GM11168 (cell line): Measurements from ENCODE around the gene PHF2.

Experiments
- in situ Hi-C: fragments of 300-500 bp; cut with MboI; formaldehyde crosslinking; loops from one replicate; pipeline ENCODE4 v1.12.0; 2022; ENCODE audit warnings: low sequenced_read_pairs; ENCODE audit not compliant: unreplicated experiment

The PHF2 gene

DNA sequence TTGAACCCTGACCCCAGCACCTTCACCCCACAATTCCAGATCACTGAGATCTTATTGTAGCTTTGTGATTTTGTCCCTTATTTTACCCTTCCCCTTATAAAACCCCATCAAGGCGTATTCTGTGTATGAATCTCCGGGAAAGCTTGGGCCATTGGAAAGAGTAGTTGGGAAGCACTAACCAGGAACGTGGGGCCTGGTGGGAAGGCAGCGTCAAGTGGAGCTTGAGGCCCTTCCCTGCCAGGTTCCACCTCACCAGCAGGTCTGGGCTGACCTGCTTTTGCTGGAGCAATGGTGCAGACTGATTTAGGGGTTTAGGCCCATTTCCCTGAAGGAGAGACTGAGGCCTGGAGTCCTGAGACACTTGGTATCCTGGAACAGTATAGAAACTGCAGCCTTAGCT is 9.3 kb downstream of the PHF2 start:
- in situ Hi-C loops = no loop called here

DNA sequence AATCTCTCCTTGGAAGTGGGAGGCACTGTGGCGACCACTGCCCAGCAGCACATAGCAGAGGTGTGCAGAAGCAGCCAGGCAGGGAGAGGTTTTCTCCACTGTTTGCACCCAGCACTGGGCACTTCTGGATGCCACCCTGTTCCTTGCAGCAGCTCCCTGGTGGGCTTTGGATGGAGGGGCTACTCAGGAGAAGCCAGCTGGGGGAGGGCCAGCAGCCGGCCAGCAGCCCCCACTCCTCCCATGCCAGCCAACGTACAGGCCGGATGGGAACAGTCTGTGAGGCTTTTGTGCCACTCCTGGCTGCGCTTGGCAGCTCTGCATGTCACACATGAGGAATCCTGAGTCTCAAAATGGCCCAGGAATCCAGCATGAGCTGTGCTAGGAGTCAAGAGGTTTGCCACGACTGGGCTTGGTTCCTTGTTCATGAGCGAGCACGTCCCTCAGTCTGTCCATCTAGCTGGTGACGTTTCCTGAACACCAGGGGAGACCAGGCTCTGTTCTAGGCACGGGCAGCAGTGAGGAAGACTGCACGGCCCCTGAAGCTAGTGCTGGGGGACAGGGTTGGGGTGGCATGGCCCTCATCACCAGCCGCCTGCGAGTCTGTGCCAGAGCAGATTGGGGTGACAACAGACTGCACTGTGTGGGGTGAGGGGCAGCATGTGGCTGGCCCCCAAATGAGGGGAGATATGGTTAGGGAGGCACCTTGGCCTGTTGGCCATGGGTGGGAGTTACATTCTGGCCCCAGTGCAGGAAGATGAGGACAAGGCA is 10.1 kb downstream of the PHF2 start:
- in situ Hi-C loops = no loop called here

DNA sequence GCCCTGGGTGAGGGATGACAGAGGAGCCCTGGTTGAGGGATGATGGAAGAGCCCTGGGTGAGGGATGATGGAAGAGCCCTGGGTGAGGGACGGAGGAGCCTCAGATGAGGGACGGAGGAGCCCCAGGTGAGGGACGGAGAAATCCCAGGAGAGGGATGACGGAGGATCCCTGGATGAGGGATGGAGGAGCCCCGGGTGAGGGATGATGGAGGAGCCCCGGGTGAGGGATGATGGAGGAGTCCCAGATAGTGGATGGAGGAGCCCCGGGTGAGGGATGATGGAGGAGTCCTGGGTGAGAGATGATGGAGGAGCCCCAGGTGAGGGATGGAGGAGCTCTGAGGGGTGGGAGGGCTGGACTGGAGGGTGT is 10.9 kb downstream of the PHF2 start:
- in situ Hi-C loops = no loop called here

DNA sequence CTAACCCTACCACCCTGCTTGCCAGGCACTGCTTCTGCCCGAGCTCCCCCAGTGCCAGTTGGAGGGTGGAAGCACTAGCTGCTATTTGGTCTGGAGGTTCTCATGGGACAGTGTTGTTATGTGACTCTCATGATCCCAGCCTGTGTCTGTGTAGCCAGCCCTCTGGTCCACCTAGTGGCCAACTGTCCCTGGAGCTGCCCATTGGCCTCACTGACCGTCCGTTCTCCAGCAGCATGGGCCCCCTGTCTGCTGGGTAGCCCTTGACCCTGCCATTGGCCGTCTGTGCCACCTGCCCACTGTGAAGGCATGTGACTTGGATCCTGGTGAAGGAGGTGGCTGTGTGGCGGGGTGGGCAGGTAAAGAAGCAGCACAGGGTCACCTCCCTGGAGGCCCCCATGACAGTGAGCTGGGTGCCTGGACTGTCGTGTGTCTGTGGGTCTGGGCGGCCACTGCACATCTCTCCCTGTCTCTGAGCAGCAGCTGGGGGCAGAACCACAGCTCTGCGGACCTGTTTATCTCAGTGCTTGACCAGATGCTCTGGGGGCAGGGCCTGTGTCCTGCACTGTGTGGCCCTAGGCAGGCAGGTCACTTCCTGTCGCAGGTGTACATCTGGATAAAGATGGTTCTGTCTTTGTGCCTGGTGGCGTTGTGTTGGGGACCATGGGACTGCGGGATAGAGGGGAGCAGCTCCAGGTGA is 11.4 kb downstream of the PHF2 start:
- in situ Hi-C loops = no loop called here

DNA sequence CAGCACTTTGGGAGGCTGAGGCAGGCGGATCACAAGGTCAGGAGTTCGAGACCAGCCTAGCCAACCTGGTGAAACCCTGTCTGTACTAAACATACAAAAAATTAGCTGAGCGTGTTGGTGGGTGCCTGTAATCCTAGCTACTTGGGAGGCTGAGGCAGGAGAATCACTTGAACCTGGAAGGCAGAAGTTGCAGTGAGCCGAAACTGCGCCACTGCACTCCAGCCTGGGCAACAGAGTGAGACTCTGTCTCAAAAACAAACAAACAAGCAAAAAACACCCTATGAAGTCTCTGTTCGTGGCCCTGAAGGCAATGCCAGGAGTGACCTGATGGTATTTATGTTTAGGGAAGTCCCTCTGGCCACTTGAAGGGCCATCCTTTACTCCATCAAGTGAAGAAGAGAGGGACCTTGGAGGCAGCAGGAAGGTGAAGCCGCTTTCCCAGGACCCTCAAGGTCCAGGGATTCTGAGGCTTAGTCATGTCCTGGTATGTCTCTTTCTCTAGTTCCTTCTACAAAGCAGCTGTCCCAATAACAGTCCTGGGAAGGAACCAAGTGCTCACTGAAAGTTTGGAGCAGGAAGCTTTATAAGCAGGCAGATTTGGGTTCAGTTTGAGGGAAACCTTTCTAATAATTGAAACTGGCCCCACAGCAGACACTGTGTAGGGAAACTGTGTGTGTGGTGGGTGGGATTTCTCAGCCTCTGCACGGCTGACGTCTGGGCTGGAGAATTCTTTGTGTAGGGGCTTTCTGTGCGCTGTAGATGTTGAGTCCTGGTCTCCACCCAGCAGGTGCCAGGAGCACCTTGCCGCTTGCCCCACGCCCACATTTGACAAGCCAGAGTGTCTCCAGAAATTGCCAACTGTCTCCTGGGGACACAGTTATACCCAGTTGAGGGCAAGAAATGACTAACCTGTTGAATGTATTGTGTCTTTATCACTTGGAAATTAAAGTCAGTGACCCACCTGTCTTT is 12.5 kb downstream of the PHF2 start:
- in situ Hi-C loops = no loop called here

DNA sequence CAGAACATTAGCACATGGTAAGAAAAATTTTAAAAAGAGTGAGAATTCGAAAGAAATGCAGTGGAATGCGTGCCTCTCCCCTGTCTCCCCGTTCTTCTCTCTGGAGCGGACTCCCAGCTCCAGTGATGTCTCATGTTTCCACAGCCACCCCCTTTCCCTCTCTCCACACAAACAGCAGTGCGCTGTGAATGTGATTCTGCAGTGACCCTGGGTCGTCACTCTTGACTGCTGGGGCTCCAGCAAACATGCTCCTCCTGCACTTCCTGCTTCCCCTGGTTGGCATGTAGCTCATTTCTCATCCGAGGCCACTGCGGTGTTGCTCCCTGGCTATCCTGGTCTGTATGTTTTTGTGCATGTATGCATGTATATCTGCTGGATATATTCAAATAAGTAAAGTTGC is 13.3 kb downstream of the PHF2 start:
- in situ Hi-C loops = no loop called here

DNA sequence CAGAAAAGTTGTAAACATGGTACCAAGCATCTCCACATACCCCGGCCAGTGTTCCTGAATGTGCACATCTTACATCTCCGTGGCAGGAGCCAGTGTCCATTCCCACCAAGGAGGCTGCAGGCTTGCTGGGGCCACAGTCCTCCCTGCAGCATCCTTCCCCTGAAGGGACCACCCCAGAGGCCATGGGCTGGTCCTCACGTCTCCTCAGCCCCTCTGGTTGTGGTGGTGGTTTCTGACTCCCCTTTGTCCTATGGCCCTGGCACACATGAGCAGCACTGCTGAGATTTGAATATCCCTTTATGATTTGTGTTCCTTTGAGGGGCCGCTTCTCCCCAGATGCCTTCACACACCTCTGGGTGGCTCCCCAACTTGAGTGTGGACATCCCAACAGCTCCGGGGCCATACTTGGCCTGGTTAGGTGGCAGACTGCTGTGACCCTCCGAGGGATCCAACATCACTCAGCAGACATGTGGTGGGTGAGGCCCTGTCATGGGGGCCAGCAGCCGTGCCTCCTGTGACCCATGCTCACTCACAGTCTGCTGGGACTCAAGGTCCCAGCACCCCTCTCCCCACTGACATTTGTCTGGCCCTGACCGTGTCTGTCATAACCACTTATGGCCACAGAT is 14.3 kb downstream of the PHF2 start:
- in situ Hi-C loops = no loop called here

DNA sequence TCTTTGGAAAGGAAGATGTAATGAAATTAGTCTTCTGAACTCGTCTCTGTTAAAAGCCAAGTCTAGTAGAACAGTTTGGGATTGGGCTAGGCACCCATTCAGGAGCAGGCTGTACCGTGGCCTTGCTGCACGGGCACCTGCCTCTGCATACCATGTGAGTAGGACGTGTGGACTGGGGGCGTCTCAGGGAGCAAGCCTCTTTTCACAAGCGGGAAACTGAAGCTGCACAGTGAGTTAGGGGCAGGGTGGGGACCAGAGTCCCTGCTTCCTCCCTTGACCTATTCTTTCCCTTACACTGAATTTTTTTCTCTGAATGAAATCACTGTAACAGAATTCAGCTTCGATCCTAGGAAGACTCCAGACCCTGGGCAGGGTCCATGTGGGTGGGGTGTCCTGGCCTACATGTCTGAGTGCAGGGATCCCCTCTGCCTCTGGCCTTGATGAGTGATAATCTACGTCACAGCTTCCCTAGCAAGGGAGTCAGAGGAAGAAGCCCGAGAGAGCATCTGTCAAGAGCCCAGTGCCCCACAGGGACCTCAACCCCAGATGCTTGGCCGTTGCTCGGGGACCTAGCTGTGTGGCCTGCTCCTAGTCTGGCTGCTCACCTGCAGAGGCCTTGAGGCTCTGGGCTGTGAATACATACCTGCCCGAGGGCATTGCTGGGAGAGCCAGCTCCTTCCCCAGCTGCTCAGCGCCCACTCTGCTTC is 15.1 kb downstream of the PHF2 start:
- in situ Hi-C loops = no loop called here

DNA sequence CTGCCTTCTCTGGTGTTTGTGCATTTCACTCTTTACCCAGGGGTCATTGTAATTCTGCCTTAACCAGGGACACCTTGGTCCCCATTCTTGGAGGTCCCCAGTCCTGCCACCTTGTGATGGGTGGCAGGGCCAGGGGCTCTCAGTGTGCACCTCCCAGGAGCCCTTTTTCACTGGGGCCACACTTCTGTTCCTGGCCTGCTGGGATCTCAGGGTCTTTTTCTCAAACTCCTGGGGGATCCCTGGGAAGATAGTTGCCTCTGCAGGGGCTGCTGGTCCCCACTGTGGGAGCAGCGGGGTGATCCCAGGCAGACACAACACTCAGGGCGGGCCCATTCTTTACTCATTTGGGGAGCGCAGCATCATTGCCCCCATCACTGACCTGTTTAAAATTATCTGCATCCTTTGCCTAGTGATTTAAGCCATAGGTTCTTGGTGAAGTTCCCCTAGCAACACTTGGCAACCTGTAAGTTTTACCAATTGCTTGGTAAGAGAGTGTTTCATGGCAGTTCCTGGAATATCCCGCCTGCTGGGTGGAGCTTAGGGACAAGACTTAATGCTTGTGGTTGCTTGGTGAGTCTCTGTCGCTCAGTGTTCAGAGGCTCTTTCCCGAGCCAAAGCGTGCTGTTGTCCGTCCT is 15.7 kb downstream of the PHF2 start:
- in situ Hi-C loops = no loop called here

DNA sequence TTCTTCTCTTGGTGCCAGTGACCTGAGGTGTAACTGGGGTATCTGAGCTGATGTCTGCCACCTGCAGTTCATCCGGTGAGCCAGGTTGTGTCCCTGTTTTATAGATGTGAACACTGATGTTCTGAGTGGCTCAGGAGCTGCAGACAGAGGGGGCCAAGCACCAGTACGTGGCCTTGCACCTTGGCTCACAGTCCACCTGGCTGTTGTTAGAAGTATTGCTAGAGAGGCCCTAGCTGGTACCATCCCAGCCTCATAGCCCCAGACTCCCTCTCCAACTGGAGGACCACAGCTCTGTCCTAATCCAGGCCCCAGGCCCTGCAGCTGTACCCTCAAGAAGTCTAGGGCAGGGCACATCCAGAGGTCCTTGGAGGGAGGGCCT is 16.2 kb downstream of the PHF2 start:
- in situ Hi-C loops = no loop called here

DNA sequence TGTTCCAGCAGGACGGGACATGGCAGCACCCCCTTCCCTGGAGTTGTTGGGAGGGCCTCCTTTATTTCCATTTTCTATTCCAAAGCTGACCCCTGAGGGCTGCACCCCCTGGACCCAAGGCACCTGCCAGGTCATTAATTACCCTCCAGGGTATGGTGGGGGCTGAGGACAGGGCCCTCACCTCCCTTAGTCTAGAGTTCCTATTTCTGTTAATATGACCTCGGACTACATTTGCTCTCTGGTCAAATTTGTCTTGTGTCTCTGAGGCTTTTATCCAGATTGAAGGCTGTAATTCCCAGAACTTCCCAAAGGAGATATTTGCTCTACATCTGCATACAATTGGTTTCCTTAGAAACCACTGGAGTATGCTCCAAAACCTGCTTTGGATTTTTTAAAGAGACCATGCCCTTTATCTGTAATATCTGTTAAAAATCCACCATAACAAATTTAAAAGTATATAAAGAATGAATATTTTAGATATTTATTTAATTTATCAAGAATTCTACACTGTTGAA is 16.8 kb downstream of the PHF2 start:
- in situ Hi-C loops = no loop called here

DNA sequence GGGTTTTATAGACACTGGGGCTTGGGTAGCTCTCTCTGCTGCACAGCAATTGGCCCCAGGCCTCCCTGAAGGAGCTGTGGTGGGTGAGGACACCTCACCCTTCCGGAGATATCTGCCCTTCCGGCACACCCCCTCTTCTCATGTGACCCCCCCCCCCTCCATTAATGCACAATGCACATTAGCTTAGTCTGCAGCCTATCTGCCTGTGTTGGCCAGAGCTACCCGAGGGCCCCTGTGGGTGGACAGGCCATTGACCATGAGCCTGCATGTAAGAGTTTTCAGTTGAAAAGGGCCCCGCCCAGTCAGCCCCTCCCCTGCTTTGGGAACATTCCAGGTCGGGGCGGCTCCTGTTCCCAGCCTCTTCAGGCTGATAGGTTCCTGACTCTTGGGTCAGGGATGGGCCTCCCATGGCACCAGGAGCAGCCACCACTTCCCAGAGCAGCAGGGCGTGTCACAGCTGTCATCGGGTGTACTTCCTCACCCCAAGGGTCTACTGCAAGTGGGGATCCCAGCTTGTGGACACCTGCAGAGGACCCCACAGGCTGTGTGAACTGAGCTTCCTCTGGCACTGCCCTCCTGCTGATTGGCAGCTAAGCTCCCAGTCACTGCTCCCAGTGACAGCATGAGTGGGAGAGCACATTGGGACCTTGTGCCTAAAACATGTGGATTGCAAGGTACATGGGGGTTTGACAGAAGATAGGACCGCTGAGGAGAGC is 17.8 kb downstream of the PHF2 start:
- in situ Hi-C loops = no loop called here

DNA sequence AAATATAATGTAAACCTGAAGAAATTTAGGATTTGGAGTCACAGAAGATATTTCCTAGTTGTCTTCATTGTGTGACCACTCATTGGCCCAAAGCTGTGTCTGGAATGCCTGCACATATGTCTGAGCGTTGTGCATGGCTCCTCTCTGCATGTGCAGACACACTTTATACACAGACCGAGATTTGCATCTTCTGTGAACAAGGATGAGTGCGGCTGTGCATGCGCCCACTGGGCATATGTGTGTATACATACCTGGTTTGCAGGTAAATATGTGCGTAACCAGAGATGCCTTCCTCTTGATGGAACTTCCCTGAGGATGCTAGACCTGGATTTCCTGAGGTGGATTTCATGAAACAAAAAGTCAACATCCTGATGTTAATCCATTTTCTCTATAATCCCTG is 19.1 kb downstream of the PHF2 start:
- in situ Hi-C loops = no loop called here

DNA sequence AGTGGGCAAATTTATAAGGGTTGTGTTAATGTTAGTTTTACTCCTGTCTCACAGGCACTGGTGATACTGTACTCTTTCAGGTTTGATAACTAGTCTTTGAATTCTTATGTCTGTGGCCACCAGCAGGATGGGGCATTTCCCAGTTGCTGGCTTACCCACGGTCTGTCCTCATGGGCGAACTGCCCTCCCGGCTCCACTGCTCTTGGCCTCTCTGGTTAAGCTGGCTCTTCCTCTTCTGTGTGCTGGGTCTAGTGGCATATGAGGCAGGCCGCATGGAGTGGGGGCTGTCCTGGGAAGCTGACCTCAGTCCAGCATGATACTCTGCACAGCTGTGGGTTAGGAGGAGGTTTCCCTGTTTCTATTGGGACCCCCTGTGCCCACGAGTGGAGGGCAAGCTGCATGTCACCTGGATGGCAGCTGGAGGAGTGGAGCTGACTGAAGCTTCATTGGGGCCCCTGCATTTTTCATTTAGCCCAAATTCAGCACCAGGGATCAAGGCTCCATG is 19.5 kb downstream of the PHF2 start:
- in situ Hi-C loops = no loop called here

DNA sequence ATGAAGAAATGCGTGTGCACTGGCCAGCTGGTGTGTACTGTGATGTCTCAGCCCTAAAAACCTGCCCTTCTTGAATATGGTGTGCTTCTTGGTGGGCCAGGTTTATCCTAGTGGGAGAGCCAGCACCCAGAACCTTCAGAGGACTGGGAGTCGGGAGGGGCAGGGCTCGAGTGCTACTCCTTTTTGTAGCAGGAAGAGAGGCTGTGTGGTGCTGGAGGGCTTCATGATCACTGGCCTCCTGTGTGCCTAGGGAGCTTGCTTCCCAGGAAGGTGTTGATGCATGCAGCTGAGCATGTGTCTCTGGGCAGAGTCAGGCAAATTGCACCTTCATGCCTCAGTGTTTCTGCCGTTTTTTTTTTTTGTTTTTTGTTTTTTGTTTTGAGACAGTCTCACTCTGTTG is 20.0 kb downstream of the PHF2 start:
- in situ Hi-C loops = no loop called here

DNA sequence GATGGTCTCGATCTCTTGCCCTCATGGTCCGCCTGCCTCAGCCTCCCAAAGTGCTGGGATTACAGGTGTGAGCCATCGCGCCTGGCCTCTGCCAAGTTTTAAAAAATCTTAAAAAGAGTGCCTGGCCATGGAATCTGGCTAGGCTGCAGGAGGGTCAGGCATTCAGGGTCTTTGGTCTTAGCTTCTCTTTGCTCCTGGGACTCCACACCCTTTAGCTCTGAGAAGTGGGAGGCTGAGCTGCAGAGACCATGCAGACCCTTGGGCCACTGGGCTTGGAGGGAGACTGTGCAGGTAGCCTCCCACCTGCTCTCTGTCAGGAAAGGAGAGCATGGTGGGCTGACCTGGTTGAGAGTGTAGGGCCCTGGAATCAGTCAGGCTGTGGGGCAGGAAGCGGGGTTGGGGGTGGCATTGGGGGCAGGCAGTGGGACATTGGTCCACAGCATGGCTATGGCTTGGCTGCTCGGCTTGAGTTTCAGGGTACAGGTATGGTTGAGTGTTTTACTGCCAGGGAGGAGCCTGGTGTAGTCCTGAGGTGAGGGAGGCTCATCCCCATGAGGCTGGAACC is 20.8 kb downstream of the PHF2 start:
- in situ Hi-C loops = no loop called here

DNA sequence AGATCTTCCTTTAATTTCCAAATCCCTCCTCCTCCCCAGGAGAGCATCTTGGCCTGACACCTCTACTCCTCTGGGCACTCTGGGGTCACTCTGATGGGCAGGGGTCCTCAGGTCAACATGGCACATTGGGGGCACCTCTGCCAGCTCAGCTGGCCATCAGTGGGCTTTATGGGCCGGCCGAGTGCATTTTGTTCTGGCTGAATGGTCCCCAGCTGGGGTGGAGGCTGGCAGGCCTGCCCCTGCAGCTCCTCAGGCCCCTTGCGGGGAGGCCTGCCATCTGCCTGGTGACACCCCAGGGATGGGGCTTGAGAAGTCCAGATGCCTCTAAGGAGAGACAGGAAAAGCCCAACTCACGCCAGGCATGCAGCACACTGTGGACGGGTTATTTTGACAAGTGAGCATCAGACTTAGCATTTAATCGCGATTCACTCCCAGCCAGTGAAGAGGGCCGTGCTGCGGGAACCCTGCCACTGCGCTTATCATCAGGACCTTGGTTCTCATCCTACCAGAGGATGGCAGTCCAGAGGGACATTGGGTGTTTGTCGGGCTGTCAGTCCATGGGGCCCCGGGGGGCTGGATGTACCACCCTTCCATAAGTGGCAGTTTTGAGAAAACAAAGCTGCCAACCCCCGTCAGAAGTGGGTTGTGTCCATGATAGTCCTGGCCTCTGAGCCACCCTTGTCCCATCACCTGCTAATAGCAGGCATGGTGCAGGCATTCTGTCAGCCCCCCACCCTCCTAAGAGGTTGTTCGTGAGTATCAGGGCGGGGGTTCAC is 21.7 kb downstream of the PHF2 start:
- in situ Hi-C loops = no loop called here
